ENCODE measurements around the gene MLYCD.

MLYCD gene

GRCh38 chr16:83886199-83886971 is 12.5 kb upstream of the MLYCD start:
- DNase-seq (ENCODE audit: low read depth, low spot score): no peak
- H3K4me1 ChIP-seq (ENCODE audit: insufficient read depth, insufficient read length): no peaks in the 10 kb centered on the region
- TF ChIP-seq ZNF274 (IDR thresholded peaks at IDR 0.05; ENCODE audit: low read depth, low read length) (no peak), YY1 (IDR thresholded peaks at IDR 0.05; ENCODE audit: insufficient read depth, insufficient read length) (no peak), SUZ12 (IDR thresholded peaks at IDR 0.05; ENCODE audit: extremely low read depth, insufficient read depth, insufficient read length) (no peak)
- no peak overlapping the region for H3K4me3 ChIP-seq (ENCODE audit: insufficient read length, low read depth)
- H3K9ac ChIP-seq (ENCODE audit: insufficient read length, low read depth): no peak overlapping the region
- no peaks in the 10 kb centered on the region for H3K36me3 ChIP-seq (ENCODE audit: insufficient read depth, insufficient read length, low read length)
- H3K9me3 ChIP-seq (ENCODE audit: insufficient read depth, low read length): peaks cover 5% of the 10 kb centered on the region; the same call in 1 of the 2 replicates
- peaks cover 3% of the 10 kb centered on the region for H3K27me3 ChIP-seq (ENCODE audit: insufficient read depth, insufficient read length)

DNA sequence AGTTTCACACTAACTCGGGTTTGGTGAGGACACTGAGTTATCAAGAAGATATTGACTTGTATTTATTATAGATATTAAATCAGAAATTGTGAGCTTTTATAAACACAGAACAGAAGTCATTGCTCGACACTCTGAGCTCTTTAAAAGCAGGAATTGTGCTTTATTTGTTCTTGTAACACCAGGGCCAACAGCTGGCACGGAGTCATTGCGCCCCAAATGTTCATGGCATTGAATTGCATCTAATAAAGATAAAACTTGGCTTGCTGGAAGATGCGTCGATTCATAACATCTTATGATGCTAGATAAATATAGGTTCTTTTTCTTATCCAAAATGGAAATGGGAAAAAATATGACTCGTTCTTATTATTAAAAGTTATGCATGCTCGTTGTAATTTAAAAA is 11.8 kb upstream of the MLYCD start:
- no peaks in the 10 kb centered on the region for H3K4me1 ChIP-seq (ENCODE audit: insufficient read depth, insufficient read length)
- peaks cover 3% of the 10 kb centered on the region for H3K27me3 ChIP-seq (ENCODE audit: insufficient read depth, insufficient read length)
- no peak overlapping the region for H3K4me3 ChIP-seq (ENCODE audit: insufficient read length, low read depth)
- TF ChIP-seq SUZ12 (IDR thresholded peaks at IDR 0.05; ENCODE audit: extremely low read depth, insufficient read depth, insufficient read length) (no peak), YY1 (IDR thresholded peaks at IDR 0.05; ENCODE audit: insufficient read depth, insufficient read length) (no peak), ZNF274 (IDR thresholded peaks at IDR 0.05; ENCODE audit: low read depth, low read length) (no peak)
- peaks cover 12% of the 10 kb centered on the region; the same call in 1 of the 2 replicates for H3K9me3 ChIP-seq (ENCODE audit: insufficient read depth, low read length)
- H3K36me3 ChIP-seq (ENCODE audit: insufficient read depth, insufficient read length, low read length): no peaks in the 10 kb centered on the region
- no peak for DNase-seq (ENCODE audit: low read depth, low spot score)
- H3K9ac ChIP-seq (ENCODE audit: insufficient read length, low read depth): no peak overlapping the region

DNA sequence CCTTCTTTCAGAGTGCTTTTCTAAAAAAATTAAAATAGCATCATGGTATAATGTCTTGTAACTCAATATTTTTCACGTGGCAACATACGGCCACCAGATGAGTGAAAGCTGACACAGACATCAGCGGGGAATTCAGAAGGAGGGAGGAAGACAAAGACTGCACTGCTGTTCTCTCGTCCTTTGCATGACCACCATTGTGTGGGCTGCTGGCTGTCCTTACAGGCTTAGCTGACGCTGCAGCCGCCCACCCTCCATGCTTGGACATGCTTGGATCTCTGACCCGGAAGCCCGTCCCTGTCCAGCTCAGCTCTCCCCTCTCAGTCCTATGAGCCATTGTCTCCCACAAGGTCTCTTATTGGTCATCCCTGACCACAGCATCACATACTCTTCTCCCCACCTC is 11.4 kb upstream of the MLYCD start:
- H3K4me1 ChIP-seq (ENCODE audit: insufficient read depth, insufficient read length): no peaks in the 10 kb centered on the region
- no peak for TF ChIP-seq SUZ12 (IDR thresholded peaks at IDR 0.05; ENCODE audit: extremely low read depth, insufficient read depth, insufficient read length)
- no peak for TF ChIP-seq ZNF274 (IDR thresholded peaks at IDR 0.05; ENCODE audit: low read depth, low read length)
- no peak for TF ChIP-seq YY1 (IDR thresholded peaks at IDR 0.05; ENCODE audit: insufficient read depth, insufficient read length)
- H3K9me3 ChIP-seq (ENCODE audit: insufficient read depth, low read length): peaks cover 15% of the 10 kb centered on the region; the same call in 1 of the 2 replicates
- H3K4me3 ChIP-seq (ENCODE audit: insufficient read length, low read depth): no peak overlapping the region
- H3K27me3 ChIP-seq (ENCODE audit: insufficient read depth, insufficient read length): peaks cover 3% of the 10 kb centered on the region
- DNase-seq (ENCODE audit: low read depth, low spot score): no peak
- no peaks in the 10 kb centered on the region for H3K36me3 ChIP-seq (ENCODE audit: insufficient read depth, insufficient read length, low read length)
- H3K9ac ChIP-seq (ENCODE audit: insufficient read length, low read depth): no peak overlapping the region

DNA sequence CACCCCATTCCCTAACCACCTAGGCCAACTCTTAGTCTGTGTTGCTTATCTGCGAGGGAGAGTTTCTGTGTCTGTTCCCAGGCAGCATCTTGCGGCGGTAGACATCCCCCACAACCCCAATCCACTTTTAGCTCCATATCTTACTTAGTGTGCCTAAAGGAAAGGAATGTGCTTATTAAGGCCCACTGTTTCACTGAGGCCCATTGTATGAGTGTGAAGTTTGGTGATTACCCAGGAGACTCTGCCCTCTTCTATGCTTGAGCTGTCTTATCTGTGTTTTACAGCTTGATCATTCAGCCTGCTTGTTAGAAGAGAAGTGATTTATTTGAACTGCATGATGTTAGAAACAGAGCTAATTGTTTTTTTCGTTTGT is 10.3 kb upstream of the MLYCD start:
- no peak for DNase-seq (ENCODE audit: low read depth, low spot score)
- Histone ChIP-seq H3K9me3 (ENCODE audit: insufficient read depth, low read length) (peaks cover 15% of the 10 kb centered on the region; the same call in 1 of the 2 replicates), H3K36me3 (ENCODE audit: insufficient read depth, insufficient read length, low read length) (no peaks in the 10 kb centered on the region), H3K9ac (ENCODE audit: insufficient read length, low read depth) (no peak overlapping the region), H3K4me1 (ENCODE audit: insufficient read depth, insufficient read length) (no peaks in the 10 kb centered on the region), H3K27me3 (ENCODE audit: insufficient read depth, insufficient read length) (peaks cover 3% of the 10 kb centered on the region), H3K4me3 (ENCODE audit: insufficient read length, low read depth) (no peak overlapping the region)
- TF ChIP-seq ZNF274 (IDR thresholded peaks at IDR 0.05; ENCODE audit: low read depth, low read length) (no peak), YY1 (IDR thresholded peaks at IDR 0.05; ENCODE audit: insufficient read depth, insufficient read length) (no peak), SUZ12 (IDR thresholded peaks at IDR 0.05; ENCODE audit: extremely low read depth, insufficient read depth, insufficient read length) (no peak)

DNA sequence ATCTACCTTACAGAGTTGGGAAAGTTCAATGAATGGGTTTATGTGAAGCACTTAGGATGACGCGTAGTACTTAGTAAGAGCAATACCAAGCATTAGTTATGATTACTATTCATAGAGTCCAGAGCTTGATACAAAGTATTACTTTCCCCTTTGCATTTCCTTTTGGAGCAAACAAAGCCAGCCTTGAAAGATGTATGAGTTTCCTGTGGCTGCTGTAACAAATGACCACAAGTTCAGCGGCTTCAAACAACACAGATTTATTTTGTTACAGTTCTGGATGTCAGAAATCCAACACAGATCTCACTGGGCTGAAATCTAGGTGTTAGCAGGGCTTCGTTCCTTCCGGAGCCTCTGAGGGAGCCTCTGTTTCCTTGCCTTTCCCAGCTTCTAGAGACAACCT is 8.6 kb upstream of the MLYCD start:
- no peak for DNase-seq (ENCODE audit: low read depth, low spot score)
- no peak overlapping the region for H3K4me3 ChIP-seq (ENCODE audit: insufficient read length, low read depth)
- no peak for TF ChIP-seq YY1 (IDR thresholded peaks at IDR 0.05; ENCODE audit: insufficient read depth, insufficient read length)
- TF ChIP-seq SUZ12 (IDR thresholded peaks at IDR 0.05; ENCODE audit: extremely low read depth, insufficient read depth, insufficient read length): no peak
- no peak for TF ChIP-seq ZNF274 (IDR thresholded peaks at IDR 0.05; ENCODE audit: low read depth, low read length)
- peaks cover 3% of the 10 kb centered on the region for H3K27me3 ChIP-seq (ENCODE audit: insufficient read depth, insufficient read length)
- peaks cover 15% of the 10 kb centered on the region; the same call in 1 of the 2 replicates for H3K9me3 ChIP-seq (ENCODE audit: insufficient read depth, low read length)
- no peaks in the 10 kb centered on the region for H3K36me3 ChIP-seq (ENCODE audit: insufficient read depth, insufficient read length, low read length)
- no peaks in the 10 kb centered on the region for H3K4me1 ChIP-seq (ENCODE audit: insufficient read depth, insufficient read length)
- H3K9ac ChIP-seq (ENCODE audit: insufficient read length, low read depth): no peak overlapping the region

DNA sequence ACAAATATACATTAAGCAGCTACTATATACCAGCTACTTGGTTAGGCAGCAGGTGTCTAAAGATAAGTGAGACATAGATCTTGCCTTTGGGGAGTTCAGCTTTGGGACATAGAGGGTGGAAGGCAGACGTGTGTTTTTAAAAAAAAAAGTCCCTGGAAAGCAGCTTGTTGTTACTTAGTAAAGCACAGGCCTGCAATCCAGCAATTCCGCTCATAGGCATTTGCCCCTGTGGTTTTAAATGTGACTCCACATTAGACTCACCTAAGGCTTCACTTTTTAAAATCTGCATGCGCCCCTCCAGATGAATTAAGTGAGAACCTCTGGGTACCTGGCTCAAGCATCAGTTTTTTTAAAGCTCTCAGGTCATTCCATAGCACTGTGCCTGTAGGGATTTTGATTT is 7.2 kb upstream of the MLYCD start:
- TF ChIP-seq YY1 (IDR thresholded peaks at IDR 0.05; ENCODE audit: insufficient read depth, insufficient read length): no peak
- no peak for TF ChIP-seq ZNF274 (IDR thresholded peaks at IDR 0.05; ENCODE audit: low read depth, low read length)
- no peak for TF ChIP-seq SUZ12 (IDR thresholded peaks at IDR 0.05; ENCODE audit: extremely low read depth, insufficient read depth, insufficient read length)
- H3K9ac ChIP-seq (ENCODE audit: insufficient read length, low read depth): no peak overlapping the region
- peaks cover 15% of the 10 kb centered on the region; the same call in 1 of the 2 replicates for H3K9me3 ChIP-seq (ENCODE audit: insufficient read depth, low read length)
- H3K27me3 ChIP-seq (ENCODE audit: insufficient read depth, insufficient read length): peaks cover 3% of the 10 kb centered on the region
- no peaks in the 10 kb centered on the region for H3K36me3 ChIP-seq (ENCODE audit: insufficient read depth, insufficient read length, low read length)
- H3K4me3 ChIP-seq (ENCODE audit: insufficient read length, low read depth): no peak overlapping the region
- no peak for DNase-seq (ENCODE audit: low read depth, low spot score)
- H3K4me1 ChIP-seq (ENCODE audit: insufficient read depth, insufficient read length): no peaks in the 10 kb centered on the region

- H3K4me1 ChIP-seq (ENCODE audit: insufficient read depth, insufficient read length): no peaks in the 10 kb centered on the region
- no peak overlapping the region for H3K4me3 ChIP-seq (ENCODE audit: insufficient read length, low read depth)
- DNase-seq (ENCODE audit: low read depth, low spot score): no peak
- no peak overlapping the region for H3K9ac ChIP-seq (ENCODE audit: insufficient read length, low read depth)
- peaks cover 29% of the 10 kb centered on the region for H3K27me3 ChIP-seq (ENCODE audit: insufficient read depth, insufficient read length)
- H3K36me3 ChIP-seq (ENCODE audit: insufficient read depth, insufficient read length, low read length): no peaks in the 10 kb centered on the region
- peaks cover 15% of the 10 kb centered on the region; the same call in 1 of the 2 replicates for H3K9me3 ChIP-seq (ENCODE audit: insufficient read depth, low read length)
- no peak for TF ChIP-seq ZNF274 (IDR thresholded peaks at IDR 0.05; ENCODE audit: low read depth, low read length)
- TF ChIP-seq YY1 (IDR thresholded peaks at IDR 0.05; ENCODE audit: insufficient read depth, insufficient read length): no peak
- no peak for TF ChIP-seq SUZ12 (IDR thresholded peaks at IDR 0.05; ENCODE audit: extremely low read depth, insufficient read depth, insufficient read length)
Measured at GRCh38 chr16:83895243-83895642, 3.7 kb upstream of the MLYCD start.

Data from NT2/D1 (cell line).